ENCODE data around the gene CA5B.
"Not testable (repeated sequence)": the region's sequence is repeated elsewhere in the genome, so short reads cannot be mapped to it uniquely, and the experiment has no call there.

Gene CA5B, protein sequence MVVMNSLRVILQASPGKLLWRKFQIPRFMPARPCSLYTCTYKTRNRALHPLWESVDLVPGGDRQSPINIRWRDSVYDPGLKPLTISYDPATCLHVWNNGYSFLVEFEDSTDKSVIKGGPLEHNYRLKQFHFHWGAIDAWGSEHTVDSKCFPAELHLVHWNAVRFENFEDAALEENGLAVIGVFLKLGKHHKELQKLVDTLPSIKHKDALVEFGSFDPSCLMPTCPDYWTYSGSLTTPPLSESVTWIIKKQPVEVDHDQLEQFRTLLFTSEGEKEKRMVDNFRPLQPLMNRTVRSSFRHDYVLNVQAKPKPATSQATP

DNA sequence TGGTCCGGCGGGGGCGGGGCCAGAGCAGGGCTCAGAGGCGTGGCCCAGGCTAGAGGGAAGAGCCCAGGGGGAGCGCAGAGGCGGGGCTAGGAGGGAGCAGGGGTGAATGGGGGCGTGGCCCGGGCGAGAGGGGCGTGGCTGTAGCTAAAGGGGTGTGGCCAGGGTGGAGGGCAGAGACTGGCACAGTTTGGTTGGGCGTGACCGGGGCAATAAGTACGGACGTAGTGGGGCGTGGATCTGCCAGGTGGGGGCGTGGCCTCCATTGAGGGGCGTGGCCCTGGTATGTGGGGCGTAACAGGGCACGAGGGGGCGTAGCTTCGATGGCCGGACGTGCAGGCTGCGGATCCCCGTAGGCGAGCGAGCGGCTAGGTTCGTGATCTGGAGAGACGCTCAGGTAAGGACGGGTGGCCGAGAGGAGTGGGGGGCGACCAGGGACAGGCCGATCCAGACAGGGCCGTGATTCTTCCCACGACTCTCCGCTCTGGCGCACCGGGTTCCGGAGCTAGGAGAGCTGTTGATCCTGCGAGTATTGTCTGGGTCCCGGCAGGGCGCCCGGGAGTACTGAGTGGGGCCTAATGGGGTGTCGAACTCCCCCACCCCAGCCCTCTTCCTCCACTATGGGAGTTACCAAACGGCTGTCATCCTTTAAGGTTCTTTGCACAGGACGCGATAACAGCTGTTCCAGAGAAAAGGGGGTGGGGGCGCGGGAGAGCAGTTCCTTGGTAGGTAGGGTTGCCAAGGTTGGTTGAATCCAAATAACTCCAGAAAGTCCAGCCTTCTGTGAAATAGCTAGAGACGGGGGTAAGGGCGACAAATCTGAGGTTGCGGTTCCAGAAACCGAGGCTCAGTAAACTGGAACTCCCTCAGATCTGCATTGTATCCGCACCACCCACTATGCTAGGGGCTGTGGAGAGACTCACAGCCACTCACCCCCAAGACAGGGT lies at the start of gene CA5B:
Gene CA5B (plus strand): TSS at position 312 of the 944 bp plus-strand sequence. CDS start 11,754 bp downstream, outside the sequence.
- DNase-seq (ENCODE audit: low read depth): peak; percentile 91
- H3K4me3 ChIP-seq (replicated peaks; ENCODE audit: low read depth, low read length): peak within 1 kb of the TSS; percentile 58
- TF ChIP-seq, protein P1, sequence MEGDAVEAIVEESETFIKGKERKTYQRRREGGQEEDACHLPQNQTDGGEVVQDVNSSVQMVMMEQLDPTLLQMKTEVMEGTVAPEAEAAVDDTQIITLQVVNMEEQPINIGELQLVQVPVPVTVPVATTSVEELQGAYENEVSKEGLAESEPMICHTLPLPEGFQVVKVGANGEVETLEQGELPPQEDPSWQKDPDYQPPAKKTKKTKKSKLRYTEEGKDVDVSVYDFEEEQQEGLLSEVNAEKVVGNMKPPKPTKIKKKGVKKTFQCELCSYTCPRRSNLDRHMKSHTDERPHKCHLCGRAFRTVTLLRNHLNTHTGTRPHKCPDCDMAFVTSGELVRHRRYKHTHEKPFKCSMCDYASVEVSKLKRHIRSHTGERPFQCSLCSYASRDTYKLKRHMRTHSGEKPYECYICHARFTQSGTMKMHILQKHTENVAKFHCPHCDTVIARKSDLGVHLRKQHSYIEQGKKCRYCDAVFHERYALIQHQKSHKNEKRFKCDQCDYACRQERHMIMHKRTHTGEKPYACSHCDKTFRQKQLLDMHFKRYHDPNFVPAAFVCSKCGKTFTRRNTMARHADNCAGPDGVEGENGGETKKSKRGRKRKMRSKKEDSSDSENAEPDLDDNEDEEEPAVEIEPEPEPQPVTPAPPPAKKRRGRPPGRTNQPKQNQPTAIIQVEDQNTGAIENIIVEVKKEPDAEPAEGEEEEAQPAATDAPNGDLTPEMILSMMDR (IDR thresholded peaks at IDR 0.05; ENCODE audit: low read length, missing control alignments): no peak

DNA sequence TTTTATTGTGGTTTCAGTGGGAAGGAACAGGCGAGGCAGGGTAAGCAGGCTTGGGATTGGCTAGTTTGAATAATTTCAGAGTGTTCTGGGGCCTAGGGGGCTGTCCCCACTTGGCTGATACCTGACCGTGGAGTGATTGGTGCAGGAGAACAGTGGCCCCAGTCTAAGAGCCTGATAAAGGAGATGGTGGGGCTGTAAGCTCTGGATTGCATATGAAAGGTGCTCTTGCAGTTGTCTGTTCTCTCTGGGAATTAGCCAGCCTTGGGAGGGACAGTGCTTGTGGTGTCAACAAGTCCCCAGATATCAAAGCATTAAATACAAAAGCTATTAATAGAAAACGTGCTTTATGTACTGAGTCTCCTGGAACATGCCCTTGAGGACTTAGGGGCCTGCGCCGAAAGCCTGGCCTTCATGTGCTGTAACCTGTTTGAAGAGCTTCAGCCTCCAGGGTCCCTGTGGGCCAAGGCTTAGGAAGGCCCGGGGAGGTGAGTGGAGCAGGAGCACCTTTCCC lies 43.1 kb upstream of the CA5B start:
- TF ChIP-seq, protein P1 (IDR thresholded peaks at IDR 0.05; ENCODE audit: low read length, missing control alignments): no peak
- no peak overlapping the region for H3K4me3 ChIP-seq (replicated peaks; ENCODE audit: low read depth, low read length)
- DNase-seq (ENCODE audit: low read depth): no peak

DNA sequence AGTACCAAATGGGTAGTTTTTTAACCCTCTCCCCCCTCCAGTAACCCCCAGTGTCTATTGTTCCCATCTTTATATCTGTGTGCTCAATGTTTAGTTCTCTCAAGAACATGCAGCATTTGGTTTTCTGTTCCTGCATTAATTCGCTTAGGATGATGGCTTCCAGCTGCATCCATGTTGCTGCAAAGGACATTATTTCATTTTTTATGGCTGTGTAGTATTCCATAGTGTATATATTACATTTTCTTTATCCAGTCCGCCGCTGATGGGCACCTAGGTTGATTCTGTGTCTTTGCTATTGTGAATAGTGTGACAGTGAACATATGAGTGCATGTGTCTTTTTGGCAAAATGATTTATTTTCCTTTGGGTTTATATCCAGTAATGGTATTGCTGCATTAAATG lies 41.6 kb upstream of the CA5B start:
- TF ChIP-seq, protein P1 (IDR thresholded peaks at IDR 0.05; ENCODE audit: low read length, missing control alignments): no peak
- H3K4me3 ChIP-seq (replicated peaks; ENCODE audit: low read depth, low read length): no peak overlapping the region
- no peak for DNase-seq (ENCODE audit: low read depth)

DNA sequence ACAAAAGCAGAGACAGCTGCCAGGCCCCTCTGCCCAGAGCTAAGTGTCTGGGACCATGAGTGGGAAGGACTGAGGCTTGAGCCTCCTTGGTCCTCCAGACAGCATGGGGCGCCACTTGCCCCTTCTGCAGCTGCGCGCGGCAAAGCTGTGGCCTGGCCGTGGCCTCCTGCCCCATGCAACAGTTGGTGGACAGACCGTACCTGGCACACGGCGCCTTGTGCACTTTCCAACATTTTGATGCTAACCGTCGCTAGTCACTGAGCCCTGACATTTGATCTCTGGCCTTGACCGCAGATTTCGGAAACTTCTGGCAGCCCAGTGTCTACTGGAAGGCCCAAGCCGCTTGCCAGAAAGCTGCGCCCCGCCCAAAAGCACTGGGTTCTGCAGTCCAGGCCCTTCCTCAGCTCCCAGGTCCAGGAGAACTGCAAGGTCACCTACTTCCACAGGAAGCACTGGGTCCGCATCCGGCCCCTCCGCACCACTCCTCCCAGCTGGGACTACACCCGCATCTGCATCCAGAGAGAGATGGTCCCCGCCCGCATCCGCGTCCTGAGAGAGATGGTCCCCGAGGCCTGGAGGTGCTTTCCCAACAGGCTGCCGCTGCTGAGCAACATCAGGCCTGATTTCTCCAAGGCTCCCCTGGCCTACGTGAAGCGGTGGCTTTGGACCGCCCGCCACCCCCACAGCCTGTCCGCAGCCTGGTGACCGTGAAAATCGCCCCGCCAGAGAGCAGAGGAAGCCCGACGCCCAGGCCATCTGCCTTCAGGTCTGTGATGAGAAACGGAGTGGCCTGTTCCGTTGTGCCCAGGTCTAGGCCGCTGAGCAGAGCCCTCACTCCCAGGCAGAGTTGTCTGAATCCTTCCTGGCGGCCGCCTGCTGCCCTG lies 35.3 kb upstream of the CA5B start:
- no peak for DNase-seq (ENCODE audit: low read depth)

DNA sequence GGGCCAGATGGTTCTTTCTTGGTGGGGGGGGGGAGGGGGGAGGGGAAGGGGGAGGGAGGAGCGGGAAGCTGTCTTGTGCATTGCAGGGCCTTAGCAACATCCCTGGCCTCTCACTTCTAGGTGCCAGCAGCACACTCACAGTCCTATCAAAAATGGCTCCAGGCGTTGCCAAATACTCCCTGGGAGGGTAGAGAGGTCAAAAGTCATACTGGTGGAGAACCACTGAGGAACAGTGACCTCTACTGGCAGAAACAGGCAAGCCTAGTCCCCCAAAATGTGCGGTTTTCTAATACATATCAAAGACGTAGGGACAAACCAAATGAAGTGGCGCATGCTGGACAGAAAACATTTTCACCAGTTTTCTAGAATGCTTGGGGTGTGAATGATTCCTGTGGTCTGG lies 34.3 kb upstream of the CA5B start:
- not testable (repeated sequence) for H3K4me3 ChIP-seq (replicated peaks; ENCODE audit: low read depth, low read length)

More for the DNA sequence above, 35.3 kb upstream of the CA5B start:
- TF ChIP-seq, protein P1 (IDR thresholded peaks at IDR 0.05; ENCODE audit: low read length, missing control alignments): no peak
- H3K4me3 ChIP-seq (replicated peaks; ENCODE audit: low read depth, low read length): no peak overlapping the region

DNA sequence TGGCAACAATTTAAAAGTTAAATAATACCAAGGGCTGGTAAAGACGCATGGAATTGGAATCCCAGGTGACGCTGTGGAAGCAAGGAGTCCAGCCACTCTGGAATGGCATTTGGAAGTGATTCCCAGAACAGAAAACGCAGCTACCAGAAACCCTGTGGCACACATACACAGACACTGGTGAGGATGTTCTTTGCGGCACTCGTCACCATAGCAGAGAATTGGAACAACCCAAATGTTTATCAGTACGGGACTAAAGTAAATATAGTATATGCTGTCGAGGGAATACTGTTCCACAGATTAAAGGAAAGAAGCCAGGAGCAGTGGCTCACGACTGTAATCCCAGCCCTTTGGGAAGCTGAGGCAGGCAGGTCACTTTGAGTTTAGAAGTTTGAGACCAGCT lies 33.8 kb upstream of the CA5B start:
- not testable (repeated sequence) for DNase-seq (ENCODE audit: low read depth); H3K4me3 ChIP-seq (replicated peaks; ENCODE audit: low read depth, low read length)

More for the DNA sequence above, 34.3 kb upstream of the CA5B start:
- not testable (repeated sequence) for DNase-seq (ENCODE audit: low read depth)

DNA sequence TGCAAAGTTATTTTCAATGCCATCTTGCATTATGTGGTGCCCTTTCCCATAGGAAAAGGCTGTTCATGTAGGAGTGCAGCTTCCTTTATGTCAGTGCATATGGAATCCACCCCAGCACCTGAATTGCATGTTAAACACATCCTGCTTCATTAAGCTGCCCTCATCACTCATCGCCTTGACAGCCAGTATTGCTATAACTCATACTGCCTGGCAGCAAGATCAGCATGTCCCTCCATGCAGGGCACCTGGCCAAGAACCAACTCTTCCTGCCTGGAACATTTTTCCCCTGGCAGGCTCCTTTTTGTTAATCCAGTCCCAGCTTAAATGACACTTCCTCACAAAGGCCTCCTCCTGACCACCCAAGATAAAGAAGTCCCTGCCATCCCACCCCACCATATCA lies 23.5 kb upstream of the CA5B start:
- DNase-seq (ENCODE audit: low read depth): no peak
- H3K4me3 ChIP-seq (replicated peaks; ENCODE audit: low read depth, low read length): no peak overlapping the region
- TF ChIP-seq, protein P1 (IDR thresholded peaks at IDR 0.05; ENCODE audit: low read length, missing control alignments): no peak
